Muscle layer of duodenum (tissue), 2 donors: ENCODE measurements around the gene MAGT1.
"Not testable (repeated sequence)": the region's sequence is repeated elsewhere in the genome, so short reads cannot be mapped to it uniquely, and the experiment has no call there.

Experiments used
- H3K27ac ChIP-seq: one replicate; pipeline ENCODE4 v1.7.0; 2013; ENCODE audit warnings: mild to moderate bottlenecking, low read length
- H3K27me3 ChIP-seq: one replicate; pipeline ENCODE4 v1.7.0; 2013; ENCODE audit warnings: low read depth, mild to moderate bottlenecking, control low read depth, low read length
- H3K36me3 ChIP-seq, 2 donors: one replicate each; pipeline ENCODE4 v1.7.0; 2013; ENCODE audit warnings: low read length in 2 of 2, control low read depth in 1 of 2, mild to moderate bottlenecking in 1 of 2; ENCODE audit not compliant: insufficient read depth in 2 of 2, control insufficient read depth in 1 of 2
- H3K4me1 ChIP-seq, 2 donors: one replicate each; pipeline ENCODE4 v1.7.0; 2013; ENCODE audit warnings: low read length in 2 of 2, mild to moderate bottlenecking in 2 of 2, control low read depth in 1 of 2, moderate library complexity in 1 of 2; ENCODE audit not compliant: insufficient read depth in 2 of 2, control insufficient read depth in 1 of 2
- H3K4me3 ChIP-seq, 2 donors: one replicate each; pipeline ENCODE4 v1.7.0; 2013; ENCODE audit warnings: low read length in 2 of 2, low read depth in 1 of 2, mild to moderate bottlenecking in 1 of 2
- H3K9me3 ChIP-seq, 2 donors: one replicate each; pipeline ENCODE4 v1.7.0; 2013; ENCODE audit warnings: low read length in 2 of 2, control low read depth in 1 of 2, mild to moderate bottlenecking in 1 of 2; ENCODE audit not compliant: control insufficient read depth in 1 of 2
- donor health status: healthy.

The MAGT1 gene

DNA sequence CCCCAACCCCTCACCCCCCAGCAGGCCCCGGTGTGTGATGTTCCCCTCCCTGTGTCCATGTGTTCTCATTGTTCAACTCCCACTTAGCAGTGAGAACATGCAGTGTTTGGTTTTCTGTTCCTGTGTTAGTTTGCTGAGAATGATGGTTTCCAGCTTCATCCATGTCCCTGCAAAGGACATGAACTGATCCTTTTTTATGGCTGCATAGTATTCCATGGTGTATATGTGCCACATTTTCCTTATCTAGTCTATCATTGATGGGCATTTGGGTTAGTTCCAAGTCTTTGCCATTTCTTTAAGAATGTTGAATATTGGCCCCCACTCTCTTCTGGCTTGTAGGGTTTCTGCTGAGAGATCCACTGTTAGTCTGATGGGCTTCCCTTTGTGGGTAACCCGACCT is 73.2 kb downstream of the MAGT1 start:
- H3K4me1 ChIP-seq, H3K27me3 ChIP-seq, H3K27ac ChIP-seq, H3K9me3 ChIP-seq, H3K4me3 ChIP-seq: not testable (repeated sequence)
- peaks cover 0 to 11% of the 10 kb centered on the region in 2 donors for H3K36me3 ChIP-seq

DNA sequence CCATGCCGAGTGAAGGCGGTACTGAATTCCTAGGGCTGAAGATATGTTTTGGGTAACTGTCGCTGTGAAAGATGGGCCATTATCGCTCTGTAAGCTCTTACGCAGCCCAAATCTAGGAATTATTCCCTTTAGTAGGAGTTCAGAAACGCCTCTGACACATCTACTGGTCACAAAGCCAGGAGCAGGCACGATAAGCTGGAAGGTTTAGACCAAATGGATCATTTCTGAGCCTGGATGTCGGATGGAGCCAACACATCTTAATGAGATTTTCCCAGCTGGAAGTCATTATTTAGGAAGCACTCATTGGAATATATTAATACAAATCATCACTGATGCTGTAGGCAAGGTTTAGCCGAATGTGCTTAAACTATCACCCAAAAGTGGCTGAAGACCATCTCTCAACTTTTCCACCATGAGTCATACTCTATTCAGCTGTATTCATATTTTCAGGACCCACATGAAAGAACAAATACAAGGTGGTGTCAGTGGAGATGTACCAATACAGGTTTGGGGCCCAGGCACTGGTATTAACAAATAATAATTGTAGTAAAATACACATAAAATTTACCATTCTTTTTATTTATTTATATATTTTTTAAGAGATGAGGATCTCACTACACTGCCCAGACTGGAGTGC is 75.0 kb downstream of the MAGT1 start:
- H3K27me3 ChIP-seq, result no peaks in the 10 kb centered on the region
- H3K4me3 ChIP-seq, result no peak overlapping the region
- no peaks in the 10 kb centered on the region for H3K4me1 ChIP-seq
- no peak overlapping the region for H3K27ac ChIP-seq
- no peaks in the 10 kb centered on the region for H3K9me3 ChIP-seq
- H3K36me3 ChIP-seq, result peaks cover 0 to 9% of the 10 kb centered on the region in 2 donors

DNA sequence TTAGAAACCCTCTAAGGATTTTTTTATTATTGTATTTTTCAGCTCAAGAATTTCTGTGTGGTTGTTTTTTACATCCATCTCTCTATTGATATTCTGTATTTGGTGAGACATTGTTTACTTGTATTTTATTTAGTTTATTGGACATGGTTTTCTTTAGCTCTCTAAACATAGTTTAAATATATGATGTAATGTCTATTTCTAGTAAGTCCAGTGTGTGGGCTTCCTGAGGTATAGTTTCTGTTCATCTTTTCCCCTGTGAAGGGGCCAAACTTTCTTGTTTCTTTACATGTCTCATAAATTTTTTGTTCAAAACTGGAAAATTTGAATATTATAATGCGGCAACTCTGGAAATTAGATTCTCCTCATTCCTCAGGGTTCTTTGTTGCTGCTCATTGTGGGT is 81.0 kb downstream of the MAGT1 start:
- Histone ChIP-seq H3K36me3 (no peaks in the 10 kb centered on the region), H3K27me3 (no peaks in the 10 kb centered on the region), H3K27ac (no peak overlapping the region), H3K4me1 (no peaks in the 10 kb centered on the region), H3K4me3 (no peak overlapping the region), H3K9me3 (no peaks in the 10 kb centered on the region)

DNA sequence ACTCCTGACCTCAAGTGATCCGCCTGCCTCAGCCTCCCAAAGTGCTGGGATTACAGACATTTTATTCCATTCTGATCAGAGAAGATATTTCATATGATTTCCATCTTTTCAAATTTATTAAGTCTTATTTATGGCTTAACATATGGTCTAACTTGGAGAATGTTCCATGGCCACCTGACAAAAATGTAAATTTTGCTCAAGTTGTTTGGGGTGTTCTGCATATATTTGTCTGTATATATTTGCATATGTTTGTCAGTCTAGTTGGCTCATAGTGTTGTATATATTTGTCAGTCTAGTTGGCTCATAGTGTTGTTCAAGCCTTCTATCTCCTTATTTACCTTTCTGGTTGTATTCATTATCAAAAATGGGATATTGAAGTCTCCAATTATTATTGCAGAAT is 93.0 kb downstream of the MAGT1 start:
- Histone ChIP-seq H3K27ac (no peak overlapping the region), H3K4me1 (no peaks in the 10 kb centered on the region), H3K9me3 (no peaks in the 10 kb centered on the region), H3K27me3 (no peaks in the 10 kb centered on the region), H3K4me3 (no peak overlapping the region), H3K36me3 (no peaks in the 10 kb centered on the region)

DNA sequence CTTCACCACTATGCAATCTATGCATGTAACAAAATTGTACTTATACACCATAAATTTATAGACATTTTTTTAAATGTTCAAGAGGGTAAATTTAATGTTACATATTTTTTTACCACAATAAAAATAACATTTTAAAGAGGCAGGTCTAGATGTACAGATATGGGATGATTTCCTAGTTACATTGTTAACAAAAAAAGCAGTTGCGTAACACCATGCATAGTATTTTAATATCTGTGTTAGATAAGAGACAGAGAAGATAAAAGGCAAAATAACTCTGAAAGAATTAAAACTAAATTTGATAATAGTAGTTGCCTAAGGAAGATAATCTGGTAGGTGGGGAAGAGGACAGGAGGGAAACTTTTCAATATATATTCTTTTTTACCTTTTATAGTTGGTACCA is 100.1 kb downstream of the MAGT1 start:
- no peaks in the 10 kb centered on the region for H3K36me3 ChIP-seq
- H3K9me3 ChIP-seq, result no peaks in the 10 kb centered on the region
- H3K4me1 ChIP-seq, result no peaks in the 10 kb centered on the region
- no peaks in the 10 kb centered on the region for H3K27me3 ChIP-seq
- no peak overlapping the region for H3K27ac ChIP-seq
- no peak overlapping the region for H3K4me3 ChIP-seq

DNA sequence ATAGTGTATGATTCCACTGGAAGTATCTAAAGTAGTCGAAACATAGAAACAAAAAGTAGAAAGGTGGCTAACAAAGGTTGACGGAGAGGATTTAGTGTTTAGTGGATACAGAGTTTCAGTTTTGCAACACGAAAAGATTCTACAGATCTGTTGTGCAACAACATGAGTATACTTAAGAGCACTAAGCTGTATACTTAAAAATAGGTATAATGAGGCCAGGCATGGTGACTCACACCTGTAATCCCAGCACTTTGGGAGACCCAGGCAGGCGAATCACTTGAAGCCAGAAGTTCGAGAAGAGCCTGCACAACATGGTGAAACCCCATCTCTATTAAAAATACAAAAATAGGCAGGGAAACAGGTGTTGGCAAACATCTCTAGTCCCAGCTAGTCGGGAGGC is 101.3 kb downstream of the MAGT1 start:
- no peaks in the 10 kb centered on the region for H3K36me3 ChIP-seq
- H3K9me3 ChIP-seq, result no peaks in the 10 kb centered on the region
- H3K27ac ChIP-seq, result no peak overlapping the region
- H3K4me1 ChIP-seq, result no peaks in the 10 kb centered on the region
- no peak overlapping the region for H3K4me3 ChIP-seq
- no peaks in the 10 kb centered on the region for H3K27me3 ChIP-seq

DNA sequence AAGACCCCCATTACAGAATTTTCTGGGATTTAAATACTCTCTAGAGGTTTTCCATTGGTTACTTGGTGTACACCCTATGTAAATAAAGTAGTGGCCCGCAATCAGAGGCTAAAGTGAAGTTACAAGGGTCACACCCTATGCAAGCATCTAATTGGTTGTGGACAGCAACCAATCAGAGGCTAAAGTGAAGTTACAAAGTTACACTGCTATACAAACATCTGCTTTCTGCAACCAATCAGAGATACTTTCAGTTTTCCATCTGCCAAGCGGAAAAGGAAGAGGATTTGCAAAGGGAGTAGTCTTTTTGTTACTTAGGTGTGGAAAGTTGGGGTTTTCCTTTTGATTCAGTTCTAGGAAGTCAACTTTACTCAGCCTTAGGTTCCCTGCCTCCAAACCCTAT is 107.2 kb downstream of the MAGT1 start:
- no peak overlapping the region for H3K27ac ChIP-seq
- H3K4me3 ChIP-seq, result peak overlapping the region; percentile 39 to 56

DNA sequence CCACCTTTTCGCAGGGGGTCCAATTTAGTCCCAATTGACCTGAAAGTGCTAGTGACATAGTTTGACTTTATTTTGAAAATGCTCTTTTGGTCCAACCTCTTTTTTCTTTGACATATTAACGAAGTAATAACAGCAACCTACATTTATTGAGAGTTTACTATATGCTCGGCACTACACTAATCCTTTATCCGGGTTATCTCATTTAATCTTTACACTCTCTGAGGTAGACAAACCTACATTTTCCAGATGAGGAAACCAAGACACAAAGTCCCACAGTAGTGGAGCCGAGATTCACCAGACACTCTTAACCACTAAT is 108.9 kb downstream of the MAGT1 start:
- H3K27me3 ChIP-seq, result no peaks in the 10 kb centered on the region
- H3K4me1 ChIP-seq, result peaks cover 0 to 6% of the 10 kb centered on the region in 2 donors
- H3K9me3 ChIP-seq, result no peaks in the 10 kb centered on the region
- H3K4me3 ChIP-seq, result peak overlapping the region; percentile 61 to 83
- peak overlapping the region; percentile 80 for H3K27ac ChIP-seq
- H3K36me3 ChIP-seq, result no peaks in the 10 kb centered on the region

More for the DNA sequence above, 107.2 kb downstream of the MAGT1 start:
- peaks cover 0 to 6% of the 10 kb centered on the region in 2 donors for H3K4me1 ChIP-seq
- no peaks in the 10 kb centered on the region for H3K36me3 ChIP-seq
- no peaks in the 10 kb centered on the region for H3K9me3 ChIP-seq
- no peaks in the 10 kb centered on the region for H3K27me3 ChIP-seq

DNA sequence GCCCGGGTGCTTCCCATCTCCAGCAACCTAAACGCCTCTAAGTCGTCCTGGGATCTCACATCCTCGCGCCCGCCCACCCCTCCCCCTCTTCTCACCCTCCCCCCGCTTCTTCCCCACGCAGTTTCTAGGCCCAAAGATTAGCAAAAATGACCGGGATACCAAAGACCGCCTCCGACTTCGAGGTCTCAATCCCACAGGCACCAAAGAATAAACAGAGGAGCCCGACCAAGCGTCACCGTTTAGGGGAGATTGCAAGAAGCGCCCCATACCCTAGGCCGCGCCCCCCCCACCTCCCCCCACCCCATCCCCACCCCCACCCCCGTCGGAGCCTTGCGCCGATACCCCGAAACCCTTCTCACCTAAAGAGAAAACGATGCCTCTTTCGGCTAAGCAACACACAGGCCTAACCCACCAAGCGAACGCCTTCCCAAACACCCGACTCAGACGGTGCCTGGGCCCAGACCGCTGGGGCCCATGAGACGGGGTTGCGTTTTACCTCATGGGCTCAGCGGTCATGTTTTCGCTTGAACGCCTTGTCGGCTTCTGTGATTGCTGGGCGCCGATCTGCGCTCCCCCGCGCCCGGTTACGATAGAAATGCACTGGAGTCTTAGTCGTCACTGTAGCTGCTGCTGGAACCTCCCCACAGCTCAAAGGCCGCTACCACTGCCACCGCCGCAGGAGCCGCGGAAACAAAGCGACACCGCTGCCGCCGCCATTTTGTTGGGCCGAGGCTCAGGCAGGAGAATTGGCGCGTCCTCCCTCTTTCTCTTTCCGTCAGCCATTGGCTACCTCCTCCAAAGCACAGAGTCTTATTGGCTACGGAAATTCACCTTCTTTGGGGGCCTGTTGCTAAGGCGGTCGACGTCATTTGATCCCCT is 109.5 kb downstream of the MAGT1 start, which contains the start of gene ATRX:
TSS of gene ATRX (minus strand) at position 731 of the 879 bp plus-strand sequence. CDS start at position 516, 215 bp downstream.
- H3K9me3 ChIP-seq, result no peaks in the 10 kb centered on the region
- no peaks in the 10 kb centered on the region for H3K27me3 ChIP-seq
- peaks cover 0 to 6% of the 10 kb centered on the region in 2 donors for H3K4me1 ChIP-seq
- peak within 1 kb of the TSS; percentile 61 to 83 for H3K4me3 ChIP-seq
- no peaks in the 10 kb centered on the region for H3K36me3 ChIP-seq
- H3K27ac ChIP-seq, result peak within 1 kb of the TSS; percentile 80

DNA sequence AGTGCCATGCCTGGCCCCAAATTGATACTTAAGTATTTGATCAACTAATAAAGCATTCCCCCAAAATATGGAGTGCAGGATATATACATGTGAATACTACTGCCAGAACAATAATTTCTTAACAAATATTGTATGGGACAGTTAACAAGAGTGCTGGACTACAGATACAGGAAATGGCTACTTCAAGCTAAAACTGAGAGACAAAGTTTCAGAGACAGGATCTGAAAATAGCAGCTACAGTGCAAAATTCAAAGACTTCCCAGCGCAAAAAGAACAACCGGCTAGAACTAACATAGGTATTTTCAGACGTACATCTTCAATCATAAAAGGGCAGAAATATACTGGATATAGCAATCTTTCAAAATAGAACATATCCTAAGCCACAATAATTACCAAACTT is 115.5 kb downstream of the MAGT1 start:
- Histone ChIP-seq H3K4me3 (no peak overlapping the region), H3K4me1 (no peaks in the 10 kb centered on the region), H3K27me3 (no peaks in the 10 kb centered on the region)

DNA sequence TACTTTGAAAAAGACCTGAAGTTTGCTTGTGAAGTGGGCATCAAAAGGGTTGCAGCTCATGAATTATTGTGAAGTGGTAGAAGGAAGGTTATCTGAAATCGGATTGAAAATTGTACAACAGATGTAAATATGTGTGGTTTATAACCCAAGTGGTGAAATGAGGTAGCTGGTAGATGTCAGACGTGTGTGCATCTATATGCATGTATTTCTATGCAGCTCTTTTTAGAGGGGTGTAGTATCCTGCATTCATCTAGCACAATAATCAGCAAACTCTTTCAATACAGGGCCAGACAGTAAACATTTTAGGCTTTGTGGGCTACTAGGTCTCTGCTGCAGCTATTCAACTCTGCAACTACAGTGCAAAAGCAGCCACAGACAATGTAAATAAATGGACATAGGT is 118.6 kb downstream of the MAGT1 start:
- Histone ChIP-seq H3K27ac (no peak overlapping the region), H3K4me1 (no peaks in the 10 kb centered on the region), H3K36me3 (no peaks in the 10 kb centered on the region), H3K27me3 (no peaks in the 10 kb centered on the region), H3K9me3 (no peaks in the 10 kb centered on the region), H3K4me3 (no peak overlapping the region)

More for the DNA sequence above, 115.5 kb downstream of the MAGT1 start:
- Histone ChIP-seq H3K9me3 (no peaks in the 10 kb centered on the region), H3K36me3 (no peaks in the 10 kb centered on the region), H3K27ac (no peak overlapping the region)
